NCI-H510A (cell line): Measurements from ENCODE around the gene TMEM181.
"Not testable (repeated sequence)": the region's sequence is repeated elsewhere in the genome, so short reads cannot be mapped to it uniquely, and the experiment has no call there.

ENCODE experiments used
- DNase-seq: peaks from one replicate; lab custom pipeline; 2025; lab: John Stamatoyannopoulos, UW

The TMEM181 gene

DNA sequence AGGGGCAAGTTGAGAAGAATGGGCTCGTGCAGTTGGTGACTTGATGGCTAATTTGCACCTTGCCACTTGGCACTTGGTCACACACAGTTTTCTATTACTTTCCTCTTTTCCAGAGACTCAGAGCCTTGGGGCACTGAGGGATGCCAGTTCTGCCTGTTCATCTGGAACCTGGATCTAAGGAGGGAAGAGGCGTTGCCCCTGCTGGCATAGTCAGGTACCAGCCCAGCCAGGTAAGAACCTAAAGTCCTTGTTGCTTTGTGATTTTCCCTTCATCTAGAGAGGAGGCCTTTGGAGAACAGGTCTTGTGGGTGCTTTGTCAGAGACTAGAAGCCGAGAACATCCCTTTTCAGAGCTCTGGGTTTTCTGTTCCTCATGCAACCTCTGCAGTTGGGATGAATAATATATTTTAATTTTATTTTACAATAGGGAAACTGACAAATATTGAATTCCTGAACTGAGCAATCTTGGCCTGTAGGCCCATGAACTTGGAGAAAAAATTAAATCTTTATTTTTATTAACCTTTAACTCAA, 101.3 kb downstream of the TMEM181 start:
- DNase-seq, result no peak

DNA sequence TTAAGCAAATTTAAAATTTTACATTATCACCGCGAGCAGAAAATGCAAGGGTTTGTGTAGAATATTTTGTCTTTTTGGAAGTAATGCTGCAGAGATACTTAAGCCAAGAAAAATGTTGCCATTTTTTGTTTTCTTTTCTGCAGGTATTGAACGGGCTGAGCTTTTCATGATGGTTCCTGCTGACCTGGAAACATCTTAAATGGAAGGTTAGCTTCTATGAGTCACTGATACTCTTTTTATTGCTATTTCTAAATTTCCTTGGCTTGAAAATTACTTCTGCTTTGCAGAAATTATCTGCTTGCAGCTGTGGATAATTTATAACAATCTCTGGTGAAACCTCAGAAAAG, 102.7 kb downstream of the TMEM181 start:
- DNase-seq, result no peak

GRCh38 chr6:158662954-158663624, 103.2 kb downstream of the TMEM181 start:
- DNase-seq, result no peak

DNA sequence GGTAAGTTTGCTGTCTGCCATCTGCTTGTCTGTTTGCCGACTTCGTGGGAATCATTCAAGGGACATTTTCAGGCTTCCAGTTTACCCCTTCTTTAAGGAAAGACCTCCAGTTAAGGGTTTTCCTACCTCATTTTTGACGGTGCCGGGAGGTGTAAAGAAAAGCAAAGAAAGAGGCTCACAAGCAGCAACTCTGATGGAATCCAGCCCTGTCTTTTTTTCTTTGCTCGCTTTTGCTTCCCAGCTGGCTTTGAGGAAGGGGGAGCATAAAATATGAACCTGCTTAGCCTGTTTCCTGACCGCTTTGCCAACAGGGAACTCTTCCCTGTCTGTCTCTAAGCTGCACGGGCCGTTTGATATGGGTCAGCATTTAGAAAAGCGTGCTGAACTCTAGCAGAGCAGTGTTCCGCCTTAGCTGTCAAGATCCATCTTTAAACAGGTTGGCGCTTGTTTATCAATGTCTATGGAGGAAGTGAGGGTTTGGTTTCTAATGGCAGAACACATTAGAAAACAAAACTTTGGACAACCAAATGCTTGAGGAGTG, 103.8 kb downstream of the TMEM181 start:
- no peak for DNase-seq

- no peak for DNase-seq
These were observed 105.4 kb downstream of the TMEM181 start for GRCh38 chr6:158665332-158665731.

DNA sequence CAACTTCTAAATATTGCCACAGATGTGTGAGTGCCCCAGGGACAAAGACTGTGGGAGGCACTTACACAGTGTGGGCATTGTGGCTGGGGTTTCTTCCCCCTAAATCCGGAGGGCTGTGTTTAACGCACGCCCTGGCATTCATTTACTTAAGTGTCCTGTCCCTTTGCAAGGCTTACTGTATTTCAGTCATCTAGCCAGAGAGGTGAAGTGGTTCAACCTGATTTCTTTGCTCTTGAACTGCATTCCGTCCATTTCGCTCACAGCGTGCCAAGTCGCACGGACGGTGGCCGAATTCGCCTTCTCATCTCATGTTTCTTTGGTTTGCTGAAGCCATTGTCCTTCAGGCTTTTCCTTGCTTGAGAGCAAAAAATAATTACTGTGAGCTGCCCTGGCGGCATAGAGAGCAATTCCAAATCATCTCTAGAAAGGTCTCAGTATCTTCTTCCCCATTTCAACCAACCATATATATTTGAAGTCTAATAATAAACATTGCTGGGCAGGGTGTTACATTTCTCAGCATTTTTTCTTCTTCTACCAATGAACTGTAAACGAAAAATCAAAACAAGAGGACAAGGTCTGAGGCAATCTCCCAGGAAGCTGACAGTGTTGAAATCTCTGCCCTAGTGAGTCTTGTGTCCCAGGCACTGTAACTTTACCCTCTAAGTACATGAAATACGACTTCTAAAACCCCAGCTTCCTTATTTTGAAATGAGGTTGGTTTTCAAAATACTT, 106.9 kb downstream of the TMEM181 start:
- DNase-seq, result peak; percentile 59

- no peak for DNase-seq
These were observed 107.6 kb downstream of the TMEM181 start for GRCh38 chr6:158667360-158667981.

GRCh38 chr6:158668707-158669103, 108.8 kb downstream of the TMEM181 start:
- no peak for DNase-seq

DNA sequence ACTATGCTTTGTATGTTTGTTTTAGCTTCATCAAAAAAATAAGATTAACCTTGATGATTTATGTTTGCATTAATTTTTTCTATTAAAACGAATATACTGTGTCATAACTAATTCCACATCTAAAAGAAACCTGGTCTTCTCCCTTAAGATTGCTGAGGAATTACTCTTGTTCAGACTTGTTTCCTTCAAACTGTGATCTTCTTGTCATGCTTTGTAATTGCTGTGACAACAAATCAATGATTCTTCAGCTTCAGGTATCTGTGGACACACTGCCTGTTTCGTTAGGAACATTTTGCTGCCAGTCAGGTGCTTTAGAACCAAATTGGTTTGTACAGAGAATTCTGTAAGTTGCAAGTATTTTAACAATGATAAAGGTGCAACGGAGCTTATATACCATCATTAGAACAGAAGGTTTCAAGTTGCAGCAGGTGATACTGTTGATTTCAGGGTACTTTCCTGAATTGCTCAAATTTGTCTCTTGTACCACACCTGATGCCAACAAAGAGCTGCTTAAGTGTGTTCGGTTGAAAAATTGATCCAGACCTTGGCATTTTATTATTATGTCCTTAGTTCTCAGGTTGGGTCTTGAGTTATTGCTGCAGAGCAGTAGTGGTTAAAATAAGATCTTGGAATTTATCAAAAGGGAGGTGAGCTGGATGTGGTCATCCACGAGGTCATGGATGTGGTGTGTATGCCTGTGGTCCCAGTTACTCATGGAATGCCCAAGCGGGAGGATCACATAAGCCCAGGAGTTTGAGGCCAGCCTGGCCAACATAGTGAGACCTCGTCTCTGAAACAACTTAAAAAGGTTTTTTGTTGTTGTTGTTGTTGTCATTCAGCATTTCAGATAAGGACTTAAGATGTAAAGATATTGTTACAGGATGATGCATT, 109.5 kb downstream of the TMEM181 start:
- DNase-seq, result no peak

DNA sequence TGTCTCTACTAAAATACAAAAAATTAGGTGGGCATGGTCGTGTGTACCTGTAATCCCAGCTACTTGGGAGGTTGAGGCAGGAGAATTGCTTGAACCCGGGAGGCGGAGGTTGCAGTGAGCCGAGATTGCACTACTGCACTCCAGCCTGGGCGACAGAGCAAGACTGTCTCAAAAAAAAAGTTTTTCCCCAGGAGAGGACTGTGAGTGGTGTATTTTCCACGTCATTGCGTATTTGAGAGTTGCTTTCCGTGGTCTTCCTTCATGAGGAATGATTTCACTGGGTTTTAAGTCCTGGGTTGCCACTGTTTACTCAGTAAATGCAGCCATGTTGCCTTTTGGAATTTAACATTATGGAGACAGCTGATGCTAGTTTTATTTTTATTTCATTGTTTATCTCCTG, 112.2 kb downstream of the TMEM181 start:
- not testable (repeated sequence) for DNase-seq

DNA sequence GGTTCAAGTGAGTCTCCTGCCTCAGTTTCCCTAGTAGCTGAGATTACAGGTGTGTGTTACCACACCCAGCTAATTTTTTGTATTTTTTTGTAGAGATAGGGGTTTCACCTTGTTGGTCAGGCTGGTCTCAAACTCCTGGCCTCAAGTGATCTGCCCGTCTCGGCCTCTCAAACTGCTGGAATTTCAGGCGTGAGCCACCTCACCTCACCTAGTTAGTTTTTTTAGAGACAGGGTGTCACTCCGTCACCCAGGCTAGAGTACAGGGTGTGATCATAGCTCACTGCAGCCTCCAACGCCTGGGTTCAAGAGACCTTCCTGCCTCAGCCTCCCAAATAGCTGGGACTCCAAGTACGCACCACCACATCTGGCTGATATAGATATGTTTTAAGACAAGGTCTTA, 112.8 kb downstream of the TMEM181 start:
- no peak for DNase-seq

- DNase-seq, result no peak
These were observed 114.6 kb downstream of the TMEM181 start for GRCh38 chr6:158674342-158675131.

- not testable (repeated sequence) for DNase-seq
These were observed 117.2 kb downstream of the TMEM181 start for GRCh38 chr6:158677094-158677493.

DNA sequence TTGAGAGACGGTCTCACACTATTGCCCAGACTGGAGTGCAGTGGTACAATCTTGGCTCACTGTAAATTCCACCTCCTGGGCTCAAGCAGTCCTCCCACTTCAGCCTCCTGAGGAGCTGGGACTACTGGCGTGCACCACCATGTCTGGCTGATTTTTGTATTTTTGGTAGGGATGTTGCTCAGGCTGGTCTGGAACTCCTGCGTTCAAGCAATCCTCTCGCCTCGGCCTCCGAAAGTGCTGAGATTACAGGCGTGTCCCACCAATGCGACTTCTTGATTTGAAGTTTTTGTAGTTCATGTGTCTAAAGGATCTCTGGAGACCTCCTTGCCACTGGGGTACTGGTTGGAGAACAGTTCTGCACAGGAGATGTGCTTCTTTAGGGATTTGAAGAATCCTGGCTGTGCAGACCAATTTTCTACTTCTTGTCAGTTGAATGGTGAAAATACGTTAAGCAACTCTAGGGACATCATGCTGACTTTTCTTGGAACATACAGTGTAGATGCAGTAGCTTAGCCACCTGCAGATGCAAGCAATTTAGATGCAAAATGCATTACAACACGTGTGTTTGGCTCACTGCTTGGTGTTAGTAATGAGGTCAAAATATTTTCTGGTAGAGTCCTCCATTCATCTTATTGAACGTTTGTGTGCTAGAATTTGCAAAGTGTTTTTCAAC, 118.2 kb downstream of the TMEM181 start:
- DNase-seq, result no peak

- DNase-seq, result no peak
These were observed 120.1 kb downstream of the TMEM181 start for GRCh38 chr6:158680015-158680414.

- no peak for DNase-seq
These were observed 120.6 kb downstream of the TMEM181 start for GRCh38 chr6:158680481-158680880.

DNA sequence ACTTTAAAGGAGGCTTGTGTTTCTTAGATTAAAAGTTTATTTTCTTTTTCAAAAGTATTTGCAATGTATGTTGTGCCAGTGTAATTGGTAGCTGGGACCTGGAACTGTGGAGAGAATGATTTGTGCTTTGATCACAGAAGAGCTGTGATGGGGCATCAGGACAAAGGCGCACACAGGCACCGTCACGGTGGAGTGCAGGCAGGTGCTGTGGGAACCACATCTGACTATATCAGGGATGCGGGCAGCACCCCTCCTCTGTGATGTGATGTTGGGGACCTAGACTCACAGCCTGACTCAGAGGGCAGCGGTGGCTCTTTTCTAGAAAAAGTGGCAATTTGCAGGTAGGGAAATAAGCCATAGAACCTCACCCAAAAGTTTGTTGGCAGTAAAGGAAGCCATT, 124.4 kb downstream of the TMEM181 start:
- no peak for DNase-seq

GRCh38 chr6:158684745-158685324, 124.9 kb downstream of the TMEM181 start:
- DNase-seq, result no peak
